GM12878 (cell line): ENCODE measurements around the gene FAM120A. TPM values are rescaled to one million over a fixed set of nuclear protein-coding genes. Genes with fewer than 3 reads are reported as not detected.

Source experiments
- BRCA1 ChIP-seq: IDR thresholded peaks from 2 replicates; pipeline ENCODE4 v1.6.1; 2011; ENCODE audit warnings: low read depth, low read length, improper control_type of control experiment
- CBFB ChIP-seq: IDR thresholded peaks from 2 replicates; pipeline ENCODE4 v1.6.1; 2016; ENCODE audit warnings: antibody characterized with exemption, low read depth
- CEBPB ChIP-seq, 2 experiments: fragments of 150-350 bp in 1 of 2; IDR thresholded peaks; 2 replicates each; pipeline ENCODE4 v1.6.1; 2012 to 2014; ENCODE audit warnings: low read depth in 2 of 2, low read length in 2 of 2, borderline replicate concordance in 1 of 2, inconsistent platforms in 1 of 2
- CHD2 ChIP-seq: IDR thresholded peaks from 2 replicates; pipeline ENCODE4 v1.6.1; 2011; ENCODE audit warnings: low read depth, low read length, improper control_type of control experiment, borderline replicate concordance
- EED ChIP-seq: sonication (generic); IDR thresholded peaks from 2 replicates; pipeline ENCODE4 v1.6.1; 2016; ENCODE audit warnings: antibody characterized with exemption, low read depth
- ETV6 ChIP-seq, 2 experiments: fragments of 450-650 bp in 1 of 2; IDR thresholded peaks in 1 of 2; conservative IDR thresholded peaks in 1 of 2; 2 replicates each; pipeline ENCODE4 v1.6.1; 2014; ENCODE audit warnings: antibody characterized with exemption in 1 of 2, borderline replicate concordance in 1 of 2, low read depth in 1 of 2, mild to moderate bottlenecking in 1 of 2, moderate library complexity in 1 of 2
- FOXK2 ChIP-seq: fragments of 450-650 bp; IDR thresholded peaks from 2 replicates; pipeline ENCODE4 v1.6.1; 2017; ENCODE audit warnings: mild to moderate bottlenecking, moderate library complexity
- FOXM1 ChIP-seq: IDR thresholded peaks from 2 replicates; pipeline ENCODE4 v1.6.1; 2012; ENCODE audit warnings: low read depth, mild to moderate bottlenecking, inconsistent platforms, low read length, moderate library complexity
- GATAD2B ChIP-seq: fragments of 450-650 bp; conservative IDR thresholded peaks from 2 replicates; pipeline ENCODE4 v1.6.1; 2017; ENCODE audit warnings: low read depth, mild to moderate bottlenecking, moderate library complexity
- JUND ChIP-seq: IDR thresholded peaks from 2 replicates; pipeline ENCODE4 v1.6.1; 2012; ENCODE audit warnings: low read depth, mild to moderate bottlenecking, low read length, improper control_type of control experiment, moderate library complexity
- KLF5 ChIP-seq: fragments of 450-650 bp; IDR thresholded peaks from 2 replicates; pipeline ENCODE4 v1.6.1; 2014; ENCODE audit warnings: mild to moderate bottlenecking; ENCODE audit not compliant: partially characterized antibody
- NFYB ChIP-seq: IDR thresholded peaks from 2 replicates; pipeline ENCODE4 v1.6.1; 2011; ENCODE audit warnings: low read depth, mild to moderate bottlenecking, low read length, improper control_type of control experiment, moderate library complexity; ENCODE audit not compliant: insufficient read depth
- NRF1 ChIP-seq: conservative IDR thresholded peaks from 2 replicates; pipeline ENCODE4 v1.6.1; 2011; ENCODE audit warnings: mild to moderate bottlenecking, low read depth, low read length, improper control_type of control experiment
- POU2F2 ChIP-seq: IDR thresholded peaks from 3 replicates; pipeline ENCODE4 v1.6.1; 2011; ENCODE audit warnings: low read depth, mild to moderate bottlenecking, low read length, borderline replicate concordance
- SUZ12 ChIP-seq: fragments of 200-600 bp; sonication (generic); IDR thresholded peaks from one replicate; pipeline ENCODE4 v1.6.1; 2018; ENCODE audit warnings: antibody characterized with exemption, mild to moderate bottlenecking; ENCODE audit not compliant: unreplicated experiment
- TARDBP ChIP-seq: IDR thresholded peaks from 2 replicates; pipeline ENCODE4 v1.6.1; 2016; ENCODE audit warnings: borderline replicate concordance
- TBL1XR1 ChIP-seq: IDR thresholded peaks from 2 replicates; pipeline ENCODE4 v1.6.1; 2012; ENCODE audit warnings: low read depth, low read length, improper control_type of control experiment
- YBX1 ChIP-seq: fragments of 450-650 bp; IDR thresholded peaks from 2 replicates; pipeline ENCODE4 v1.6.1; 2016; ENCODE audit warnings: antibody characterized with exemption
- ZNF217 ChIP-seq: fragments of 450-650 bp; IDR thresholded peaks from 2 replicates; pipeline ENCODE4 v1.6.1; 2017; ENCODE audit warnings: antibody characterized with exemption, mild to moderate bottlenecking
- ZNF24 ChIP-seq: fragments of 450-650 bp; IDR thresholded peaks from 2 replicates; pipeline ENCODE4 v1.6.1; 2017; ENCODE audit warnings: antibody characterized with exemption, mild to moderate bottlenecking
- ZNF622 ChIP-seq: fragments of 450-650 bp; IDR thresholded peaks from 2 replicates; pipeline ENCODE4 v1.6.1; 2017; ENCODE audit warnings: mild to moderate bottlenecking, inconsistent platforms
- polyA plus RNA-seq, 11 experiments: library from polyadenylated mRNA; depleted of rRNA in 4 of 11; unstranded in 6 of 11; stranded (reverse) in 5 of 11; fragments of >200 nt; fragmentation: Nextera tagmentation in 4 of 11; fragmentation: Illumina TruSeq in 1 of 11; extraction: Ambion mirVana in 4 of 11; extraction: Trizol in 1 of 11; gene quantifications; 1 replicate in 1 of 11; 2 replicates in 10 of 11; pipeline versions ENCODE4 v1.2.1 to v1.2.3, GENCODE V29; 2011 to 2016; ENCODE audit warnings: inconsistent platforms in 2 of 11, missing spikeins in 2 of 11, low read depth in 1 of 11
- total RNA-seq, 4 experiments: library from RNA; depleted of rRNA in 3 of 4; stranded (reverse); fragments of >200 nt in 3 of 4; fragmentation: Illumina TruSeq in 1 of 4; extraction: Trizol in 1 of 4; gene quantifications; 2 replicates each; pipeline versions ENCODE4 v1.2.1 to v1.2.3, GENCODE V29; 2013 to 2021
- TF ChIP-seq, protein P1 (sequence below): fragments of 150-350 bp; IDR thresholded peaks from 2 replicates; pipeline ENCODE4 v1.6.1; 2014; ENCODE audit warnings: mild to moderate bottlenecking, low read depth, low read length
- TF ChIP-seq, protein P2 (sequence below): IDR thresholded peaks from 2 replicates; pipeline ENCODE4 v1.6.1; 2012; ENCODE audit warnings: low read depth, low read length, improper control_type of control experiment
- TF ChIP-seq, protein P3 (sequence below): fragments of 450-650 bp; formaldehyde crosslinking; IDR thresholded peaks from 2 replicates; pipeline ENCODE4 v1.4.0; 2020; ENCODE audit warnings: mild to moderate bottlenecking, moderate library complexity

The FAM120A gene
- total and polyA plus RNA-seq, 10 of the 15 experiments (the other 5 are each of a cell fraction or from before 2014, with no cell fraction given): 13.1 to 89.6 (median 52.5) TPM

DNA sequence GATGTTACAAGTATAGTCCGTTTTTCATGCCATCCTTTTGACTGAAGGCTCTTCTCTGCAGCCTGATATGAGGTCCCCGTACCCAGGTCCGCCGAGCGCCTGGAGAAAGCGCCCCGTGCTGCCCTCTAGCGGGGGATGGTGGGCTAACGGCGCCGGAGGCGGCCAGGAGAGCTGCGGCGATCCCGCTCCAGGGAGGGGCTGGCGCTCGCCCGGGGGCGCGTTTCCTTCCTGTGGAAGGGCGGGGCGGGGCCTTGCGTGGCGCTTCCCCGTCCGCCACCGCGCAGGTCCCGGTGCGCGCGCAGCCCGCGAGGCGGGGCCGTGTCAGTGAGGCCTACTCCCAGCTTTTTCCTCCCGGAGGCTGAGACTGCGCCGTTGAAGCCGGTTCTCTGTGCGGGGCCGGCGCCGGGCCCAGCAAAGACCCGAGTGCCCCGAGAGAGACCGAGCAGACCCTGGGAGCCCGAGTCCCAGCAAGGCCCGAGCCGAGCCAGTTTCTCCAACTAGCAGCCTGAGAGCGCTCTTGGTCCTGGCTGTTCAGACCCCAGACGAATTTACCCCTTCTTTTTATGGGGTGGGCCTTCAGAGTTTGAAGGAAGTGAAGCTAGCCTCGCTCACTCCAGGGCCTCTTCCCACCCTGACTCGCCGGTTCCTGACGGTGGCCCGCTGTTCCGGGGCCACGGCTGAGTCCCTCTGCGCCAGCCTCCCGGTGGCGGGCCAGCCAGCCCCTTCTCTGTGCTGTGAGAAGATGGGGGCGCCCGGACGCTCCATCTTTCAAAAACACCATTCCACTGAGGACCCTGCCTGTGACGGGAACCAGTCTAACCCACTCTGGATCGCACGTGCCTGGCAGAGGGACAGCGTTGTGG, 115.2 kb downstream of the FAM120A start (continued):
- TF ChIP-seq JUND (no peak), ZNF622 (no peak), FOXM1 (0 out of 2 replicates have a peak, but pooled peaks have one; percentile 35), KLF5 (no peak), ETV6 (conservative IDR thresholded peaks at IDR 0.05 in 1 of 2, IDR thresholded peaks at IDR 0.05 in 1 of 2; ENCODE audit: borderline replicate concordance in 1 of 2, low read depth in 1 of 2) (peak in 1 of 2 experiments; percentile 90; a peak in 2 of 4 replicates), FOXK2 (no peak), CBFB (no peak), GATAD2B (peak; percentile 61; the same call in 1 of the 2 replicates), ZNF24 (0 out of 2 replicates have a peak, but pooled peaks have one; percentile 28), ZNF217 (no peak), NFYB (no peak), YBX1 (no peak), SUZ12 (no peak), CEBPB (IDR thresholded peaks at IDR 0.05; ENCODE audit: borderline replicate concordance in 1 of 2, low read depth in 2 of 2, low read length in 2 of 2) (no peak; a peak in 1 of 4 replicates), POU2F2 (no peak; the same call in 2 of the 3 replicates), TARDBP (no peak), TBL1XR1 (peak; percentile 70; the same call in 1 of the 2 replicates), NRF1 (peak; percentile 82), CHD2 (peak; percentile 58; the same call in 1 of the 2 replicates), BRCA1 (no peak), EED (peak; percentile 76)
- TF ChIP-seq, protein P1, sequence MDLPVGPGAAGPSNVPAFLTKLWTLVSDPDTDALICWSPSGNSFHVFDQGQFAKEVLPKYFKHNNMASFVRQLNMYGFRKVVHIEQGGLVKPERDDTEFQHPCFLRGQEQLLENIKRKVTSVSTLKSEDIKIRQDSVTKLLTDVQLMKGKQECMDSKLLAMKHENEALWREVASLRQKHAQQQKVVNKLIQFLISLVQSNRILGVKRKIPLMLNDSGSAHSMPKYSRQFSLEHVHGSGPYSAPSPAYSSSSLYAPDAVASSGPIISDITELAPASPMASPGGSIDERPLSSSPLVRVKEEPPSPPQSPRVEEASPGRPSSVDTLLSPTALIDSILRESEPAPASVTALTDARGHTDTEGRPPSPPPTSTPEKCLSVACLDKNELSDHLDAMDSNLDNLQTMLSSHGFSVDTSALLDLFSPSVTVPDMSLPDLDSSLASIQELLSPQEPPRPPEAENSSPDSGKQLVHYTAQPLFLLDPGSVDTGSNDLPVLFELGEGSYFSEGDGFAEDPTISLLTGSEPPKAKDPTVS: no peak
- TF ChIP-seq, protein P2, sequence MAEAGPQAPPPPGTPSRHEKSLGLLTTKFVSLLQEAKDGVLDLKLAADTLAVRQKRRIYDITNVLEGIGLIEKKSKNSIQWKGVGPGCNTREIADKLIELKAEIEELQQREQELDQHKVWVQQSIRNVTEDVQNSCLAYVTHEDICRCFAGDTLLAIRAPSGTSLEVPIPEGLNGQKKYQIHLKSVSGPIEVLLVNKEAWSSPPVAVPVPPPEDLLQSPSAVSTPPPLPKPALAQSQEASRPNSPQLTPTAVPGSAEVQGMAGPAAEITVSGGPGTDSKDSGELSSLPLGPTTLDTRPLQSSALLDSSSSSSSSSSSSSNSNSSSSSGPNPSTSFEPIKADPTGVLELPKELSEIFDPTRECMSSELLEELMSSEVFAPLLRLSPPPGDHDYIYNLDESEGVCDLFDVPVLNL: peak; percentile 46; the same call in 1 of the 2 replicates
- TF ChIP-seq, protein P3, sequence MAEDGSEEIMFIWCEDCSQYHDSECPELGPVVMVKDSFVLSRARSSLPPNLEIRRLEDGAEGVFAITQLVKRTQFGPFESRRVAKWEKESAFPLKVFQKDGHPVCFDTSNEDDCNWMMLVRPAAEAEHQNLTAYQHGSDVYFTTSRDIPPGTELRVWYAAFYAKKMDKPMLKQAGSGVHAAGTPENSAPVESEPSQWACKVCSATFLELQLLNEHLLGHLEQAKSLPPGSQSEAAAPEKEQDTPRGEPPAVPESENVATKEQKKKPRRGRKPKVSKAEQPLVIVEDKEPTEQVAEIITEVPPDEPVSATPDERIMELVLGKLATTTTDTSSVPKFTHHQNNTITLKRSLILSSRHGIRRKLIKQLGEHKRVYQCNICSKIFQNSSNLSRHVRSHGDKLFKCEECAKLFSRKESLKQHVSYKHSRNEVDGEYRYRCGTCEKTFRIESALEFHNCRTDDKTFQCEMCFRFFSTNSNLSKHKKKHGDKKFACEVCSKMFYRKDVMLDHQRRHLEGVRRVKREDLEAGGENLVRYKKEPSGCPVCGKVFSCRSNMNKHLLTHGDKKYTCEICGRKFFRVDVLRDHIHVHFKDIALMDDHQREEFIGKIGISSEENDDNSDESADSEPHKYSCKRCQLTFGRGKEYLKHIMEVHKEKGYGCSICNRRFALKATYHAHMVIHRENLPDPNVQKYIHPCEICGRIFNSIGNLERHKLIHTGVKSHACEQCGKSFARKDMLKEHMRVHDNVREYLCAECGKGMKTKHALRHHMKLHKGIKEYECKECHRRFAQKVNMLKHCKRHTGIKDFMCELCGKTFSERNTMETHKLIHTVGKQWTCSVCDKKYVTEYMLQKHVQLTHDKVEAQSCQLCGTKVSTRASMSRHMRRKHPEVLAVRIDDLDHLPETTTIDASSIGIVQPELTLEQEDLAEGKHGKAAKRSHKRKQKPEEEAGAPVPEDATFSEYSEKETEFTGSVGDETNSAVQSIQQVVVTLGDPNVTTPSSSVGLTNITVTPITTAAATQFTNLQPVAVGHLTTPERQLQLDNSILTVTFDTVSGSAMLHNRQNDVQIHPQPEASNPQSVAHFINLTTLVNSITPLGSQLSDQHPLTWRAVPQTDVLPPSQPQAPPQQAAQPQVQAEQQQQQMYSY: no peak
